Tibial nerve (tissue), 4 donors: ENCODE measurements around the gene CCDC69. TPM values are rescaled to one million over a fixed set of nuclear protein-coding genes. Genes with fewer than 3 reads are reported as not detected.
A peak's percentile ranks its signal among the peaks of the same experiment; 100 is the strongest.

Source experiments
- DNase-seq, 2 donors: peaks; one replicate each; pipeline ENCODE4 v3.0.0-alpha.2; 2019; ENCODE audit warnings: low spot score in 2 of 2
- H3K27ac ChIP-seq, 4 donors: fragments of 200-600 bp; sonication (generic) in 3 of 4; one replicate each; pipeline ENCODE4 v1.5.1; 2017 to 2019; ENCODE audit warnings: mild to moderate bottlenecking in 1 of 4
- H3K27me3 ChIP-seq, 2 donors: fragments of 200-600 bp; sonication (generic) in 1 of 2; one replicate each; pipeline versions ENCODE4 v1.5.1 to v1.6.0; 2017 to 2019
- H3K36me3 ChIP-seq, 3 donors: fragments of 200-600 bp; sonication (generic); one replicate each; pipeline ENCODE4 v1.5.1; 2018 to 2019
- H3K4me1 ChIP-seq, 4 donors: fragments of 200-600 bp; sonication (generic) in 3 of 4; one replicate each; pipeline ENCODE4 v1.5.1; 2017 to 2019
- H3K4me3 ChIP-seq, 4 donors: fragments of 200-600 bp; sonication (generic) in 3 of 4; one replicate each; pipeline ENCODE4 v1.5.1; 2017 to 2019; ENCODE audit warnings: mild to moderate bottlenecking in 1 of 4, moderate library complexity in 1 of 4
- H3K9me3 ChIP-seq, 4 donors: fragments of 200-600 bp; sonication (generic) in 3 of 4; one replicate each; pipeline ENCODE4 v1.5.1; 2017 to 2019
- CTCF ChIP-seq, 5 experiments: fragments of 200-600 bp in 3 of 5; fragments of 450-650 bp in 2 of 5; sonication (generic) in 3 of 5; IDR thresholded peaks; one replicate each; pipeline ENCODE4 v1.5.1; 2016 to 2019; ENCODE audit warnings: antibody characterized with exemption in 5 of 5, mild to moderate bottlenecking in 3 of 5, moderate library complexity in 2 of 5
- EP300 ChIP-seq, 2 donors: sonication (generic); formaldehyde crosslinking; IDR thresholded peaks; one replicate each; pipeline ENCODE4 v1.6.1; 2017; ENCODE audit warnings: antibody characterized with exemption in 2 of 2, mild to moderate bottlenecking in 1 of 2
- POLR2A ChIP-seq, 2 donors: fragments of 450-650 bp; IDR thresholded peaks; one replicate each; pipeline ENCODE4 v1.6.1; 2017; ENCODE audit warnings: antibody characterized with exemption in 2 of 2, mild to moderate bottlenecking in 2 of 2, moderate library complexity in 2 of 2
- WGBS, 2 donors: methylation state at CpG; one replicate each; pipeline ENCODE4 v1.1.5; 2018; 5-methylcytosine and 5-hydroxymethylcytosine counted together
- total RNA-seq, 4 donors: library from RNA; depleted of rRNA; stranded (reverse); fragments of >200 nt; gene quantifications; one replicate each; pipeline ENCODE4 v1.1.0, GENCODE V29; 2016

Gene CCDC69
- total RNA-seq, 4 donors from 2014 or later = 95.6 to 201 (median 112) TPM

GRCh38 chr5:151171529-151171928, 52.4 kb downstream of the CCDC69 start:
- no peak for DNase-seq
- Histone ChIP-seq H3K4me3 (no peak overlapping the region), H3K36me3 (no peaks in the 10 kb centered on the region), H3K27me3 (no peaks in the 10 kb centered on the region), H3K4me1 (peaks cover 0 to 8% (median 0%) of the 10 kb centered on the region in 4 donors), H3K9me3 (no peaks in the 10 kb centered on the region), H3K27ac (no peak overlapping the region)
- 77 to 82% methylated on average over 1 of the region's 1 CpG for WGBS, 2 donors
- TF ChIP-seq EP300 (IDR thresholded peaks at IDR 0.05) = no peak
- TF ChIP-seq POLR2A (IDR thresholded peaks at IDR 0.05) = no peak
- TF ChIP-seq CTCF (IDR thresholded peaks at IDR 0.05) = no peak

- no peaks in the 10 kb centered on the region for H3K36me3 ChIP-seq
- 69 to 79% methylated on average over 10 of the region's 10 CpGs for WGBS, 2 donors
- no peak for DNase-seq
- no peak overlapping the region for H3K27ac ChIP-seq
- no peak overlapping the region for H3K4me3 ChIP-seq
- TF ChIP-seq EP300 (IDR thresholded peaks at IDR 0.05) = no peak
- TF ChIP-seq CTCF (IDR thresholded peaks at IDR 0.05) = no peak
- no peaks in the 10 kb centered on the region for H3K27me3 ChIP-seq
- H3K9me3 ChIP-seq = no peaks in the 10 kb centered on the region
- H3K4me1 ChIP-seq = peaks cover 0 to 8% (median 2%) of the 10 kb centered on the region in 4 donors
Measured at GRCh38 chr5:151168602-151169344, 55.1 kb downstream of the CCDC69 start.

GRCh38 chr5:151167022-151167421, 56.9 kb downstream of the CCDC69 start:
- Histone ChIP-seq H3K27ac (no peak overlapping the region), H3K4me1 (peaks cover 0 to 15% (median 2%) of the 10 kb centered on the region in 4 donors), H3K9me3 (no peaks in the 10 kb centered on the region), H3K36me3 (no peaks in the 10 kb centered on the region), H3K27me3 (no peaks in the 10 kb centered on the region), H3K4me3 (no peak overlapping the region)
- DNase-seq = no peak
- WGBS, 2 donors = 84 to 94% methylated on average over 9 of the region's 9 CpGs
- TF ChIP-seq POLR2A (IDR thresholded peaks at IDR 0.05) = no peak
- TF ChIP-seq EP300 (IDR thresholded peaks at IDR 0.05) = no peak
- TF ChIP-seq CTCF (IDR thresholded peaks at IDR 0.05) = no peak

GRCh38 chr5:151164687-151165392, 59.1 kb downstream of the CCDC69 start:
- H3K27me3 ChIP-seq = no peaks in the 10 kb centered on the region
- H3K36me3 ChIP-seq = no peaks in the 10 kb centered on the region
- H3K4me1 ChIP-seq = peaks cover 0 to 15% (median 2%) of the 10 kb centered on the region in 4 donors
- peak; percentile 58 to 88 for DNase-seq
- 39% methylated on average over 8 of the region's 8 CpGs for WGBS, 2 donors
- TF ChIP-seq EP300 (IDR thresholded peaks at IDR 0.05) (peak in 1 of 2 donors; percentile 11), CTCF (IDR thresholded peaks at IDR 0.05) (peak; percentile 83 to 93 (median 84)), POLR2A (IDR thresholded peaks at IDR 0.05) (no peak)
- no peaks in the 10 kb centered on the region for H3K9me3 ChIP-seq
- no peak overlapping the region for H3K27ac ChIP-seq
- H3K4me3 ChIP-seq = no peak overlapping the region

GRCh38 chr5:151162776-151163175, 61.1 kb downstream of the CCDC69 start:
- Histone ChIP-seq H3K4me1 (peaks cover 0 to 24% (median 7%) of the 10 kb centered on the region in 4 donors), H3K9me3 (no peaks in the 10 kb centered on the region), H3K36me3 (no peaks in the 10 kb centered on the region), H3K4me3 (no peak overlapping the region), H3K27ac (peak overlapping the region in 1 of 4 donors; percentile 5), H3K27me3 (no peaks in the 10 kb centered on the region)
- WGBS, 2 donors = 28 to 33% methylated on average over 1 of the region's 1 CpG
- TF ChIP-seq CTCF (IDR thresholded peaks at IDR 0.05) = no peak
- TF ChIP-seq EP300 (IDR thresholded peaks at IDR 0.05) = no peak
- TF ChIP-seq POLR2A (IDR thresholded peaks at IDR 0.05) = no peak
- DNase-seq = no peak
